WTC11 (cell line): ENCODE data around the gene LTBP1. TPM values are rescaled to one million over a fixed set of nuclear protein-coding genes. Genes with fewer than 3 reads are reported as not detected.

Source experiments
- ATAC-seq: fragments of 200-7000 bp; cut with Tn5 transposase; 2 replicates; pipeline ENCODE4 v1.10.0; 2021; ENCODE audit warnings: mild to moderate bottlenecking, moderate library complexity
- CTCF ChIA-PET: fragments of 300-600 bp; sonication (Branson Sonifier 250); formaldehyde crosslinking; loops from one replicate; lab custom pipeline; 2021; ENCODE audit warnings: antibody characterized with exemption; lab: Charles Lee
- POLR2A ChIA-PET: fragments of 350-600 bp; sonication (Branson Sonifier 250); formaldehyde crosslinking; loops from one replicate; lab custom pipeline; 2021; ENCODE audit warnings: antibody characterized with exemption; lab: Charles Lee
- DNase-seq: peaks from one replicate; pipeline ENCODE4 v3.0.0; 2021; ENCODE audit warnings: low spot score
- H3K27ac Mint-ChIP-seq: 2 replicates; pipeline ENCODE4 v1.8.0; 2021; ENCODE audit warnings: mixed read lengths
- H3K27me3 Mint-ChIP-seq: 2 replicates; pipeline ENCODE4 v1.8.0; 2021; ENCODE audit warnings: low read depth, mild to moderate bottlenecking, moderate library complexity, mixed read lengths
- H3K36me3 Mint-ChIP-seq: 2 replicates; pipeline ENCODE4 v1.8.0; 2021; ENCODE audit warnings: mixed read lengths
- H3K4me1 Mint-ChIP-seq: 2 replicates; pipeline ENCODE4 v1.8.0; 2022; ENCODE audit warnings: mixed read lengths
- H3K4me3 Mint-ChIP-seq: 2 replicates; pipeline ENCODE4 v1.8.0; 2021; ENCODE audit warnings: mild to moderate bottlenecking, moderate library complexity, mixed read lengths
- H3K9me3 Mint-ChIP-seq: 2 replicates; pipeline ENCODE4 v1.8.0; 2021; ENCODE audit warnings: mixed read lengths
- CBFB ChIP-seq: sonication (generic); formaldehyde crosslinking; IDR thresholded peaks from 2 replicates; pipeline ENCODE4 v1.8.1; 2022; ENCODE audit warnings: mild to moderate bottlenecking, low read depth, missing genetic modification reagents
- CDX4 ChIP-seq: fragments of 250-450 bp; sonication (Bioruptor Pico); IDR thresholded peaks from 2 replicates; pipeline ENCODE4 v1.9.0; 2021; ENCODE audit warnings: moderate library complexity, mild to moderate bottlenecking, inconsistent platforms, borderline replicate concordance
- CTCF ChIP-seq: fragments of 200-600 bp; IDR thresholded peaks from 2 replicates; pipeline ENCODE4 v1.8.0; 2022; ENCODE audit warnings: antibody characterized with exemption
- E2F4 ChIP-seq: sonication (generic); formaldehyde crosslinking; IDR thresholded peaks from 2 replicates; pipeline ENCODE4 v1.8.1; 2022; ENCODE audit warnings: low read depth, mild to moderate bottlenecking, moderate library complexity, missing genetic modification reagents, borderline replicate concordance
- E2F5 ChIP-seq: sonication (generic); formaldehyde crosslinking; IDR thresholded peaks from 2 replicates; pipeline ENCODE4 v1.8.1; 2022; ENCODE audit warnings: mild to moderate bottlenecking, moderate library complexity, missing genetic modification reagents
- ETV6 ChIP-seq: sonication (generic); formaldehyde crosslinking; IDR thresholded peaks from 2 replicates; pipeline ENCODE4 v1.8.1; 2022; ENCODE audit warnings: mild to moderate bottlenecking, missing genetic modification reagents
- GTF2I ChIP-seq: fragments of 250-450 bp; sonication (Bioruptor Pico); conservative IDR thresholded peaks from 2 replicates; pipeline ENCODE4 v1.4.0; 2021; ENCODE audit warnings: mild to moderate bottlenecking
- HMGA2 ChIP-seq: fragments of 250-450 bp; sonication (Bioruptor Pico); IDR thresholded peaks from 2 replicates; pipeline ENCODE4 v1.4.0; 2021; ENCODE audit warnings: mild to moderate bottlenecking, moderate library complexity
- IRF1 ChIP-seq: sonication (generic); formaldehyde crosslinking; IDR thresholded peaks from 2 replicates; pipeline ENCODE4 v1.8.0; 2023; ENCODE audit warnings: missing genetic modification reagents
- MXD4 ChIP-seq: fragments of 250-450 bp; sonication (Bioruptor Pico); IDR thresholded peaks from 2 replicates; pipeline ENCODE4 v1.8.0; 2021; ENCODE audit warnings: mild to moderate bottlenecking, moderate library complexity, borderline replicate concordance
- NFATC4 ChIP-seq: fragments of 250-450 bp; sonication (Bioruptor Pico); IDR thresholded peaks from 2 replicates; pipeline ENCODE4 v1.9.0; 2021; ENCODE audit warnings: mild to moderate bottlenecking
- NFE2L1 ChIP-seq: sonication (generic); formaldehyde crosslinking; IDR thresholded peaks from 2 replicates; pipeline ENCODE4 v1.8.1; 2023; ENCODE audit warnings: missing genetic modification reagents
- PRRX2 ChIP-seq: fragments of 250-450 bp; sonication (Bioruptor Pico); IDR thresholded peaks from 2 replicates; pipeline ENCODE4 v1.8.0; 2021; ENCODE audit warnings: mild to moderate bottlenecking
- SMAD4 ChIP-seq: sonication (generic); formaldehyde crosslinking; IDR thresholded peaks from 2 replicates; pipeline ENCODE4 v1.8.0; 2022; ENCODE audit warnings: mild to moderate bottlenecking, missing genetic modification reagents
- TCF7 ChIP-seq: sonication (generic); formaldehyde crosslinking; IDR thresholded peaks from 2 replicates; pipeline ENCODE4 v1.8.0; 2022; ENCODE audit warnings: mild to moderate bottlenecking, low read depth, missing genetic modification reagents, moderate library complexity
- TEAD1 ChIP-seq: sonication (generic); formaldehyde crosslinking; IDR thresholded peaks from 2 replicates; pipeline ENCODE4 v1.8.0; 2022; ENCODE audit warnings: mild to moderate bottlenecking, missing genetic modification reagents
- ZNF121 ChIP-seq: sonication (generic); formaldehyde crosslinking; IDR thresholded peaks from 2 replicates; pipeline ENCODE4 v1.8.0; 2023; ENCODE audit warnings: missing genetic modification reagents
- ZNF219 ChIP-seq: sonication (generic); formaldehyde crosslinking; IDR thresholded peaks from 2 replicates; pipeline ENCODE4 v1.8.0; 2023; ENCODE audit warnings: missing genetic modification reagents, mild to moderate bottlenecking, borderline replicate concordance
- ZNF263 ChIP-seq: sonication (generic); formaldehyde crosslinking; IDR thresholded peaks from 2 replicates; pipeline ENCODE4 v1.8.1; 2022; ENCODE audit warnings: low read depth, mild to moderate bottlenecking, moderate library complexity, missing genetic modification reagents
- ZNF281 ChIP-seq: sonication (generic); formaldehyde crosslinking; IDR thresholded peaks from 2 replicates; pipeline ENCODE4 v1.8.0; 2023; ENCODE audit warnings: mild to moderate bottlenecking, missing genetic modification reagents
- ZNF317 ChIP-seq: sonication (generic); formaldehyde crosslinking; IDR thresholded peaks from 2 replicates; pipeline ENCODE4 v1.8.1; 2023; ENCODE audit warnings: low read depth, mild to moderate bottlenecking, moderate library complexity, missing genetic modification reagents, borderline replicate concordance
- ZNF423 ChIP-seq: fragments of 250-450 bp; sonication (Bioruptor Pico); IDR thresholded peaks from 2 replicates; pipeline ENCODE4 v2.1.2; 2022; ENCODE audit warnings: mild to moderate bottlenecking, moderate library complexity
- ZSCAN18 ChIP-seq: fragments of 250-450 bp; sonication (Bioruptor Pico); IDR thresholded peaks from 2 replicates; pipeline ENCODE4 v2.1.2; 2022; ENCODE audit warnings: mild to moderate bottlenecking, moderate library complexity
- total RNA-seq: library from RNA; stranded (reverse); gene quantifications from 3 replicates; pipeline ENCODE4 v1.2.3, GENCODE V29; 2021

LTBP1 gene
- total RNA-seq, 1 experiment from 2014 or later = 33.6 TPM

GRCh38 chr2:32948266-32948665 is 1.5 kb downstream of the LTBP1 start:
- Mint-ChIP-seq H3K4me3 (peak overlapping the region; percentile 72), H3K9me3 (no peaks in the 10 kb centered on the region), H3K4me1 (peaks cover 23% of the 10 kb centered on the region), H3K27me3 (peaks cover 3% of the 10 kb centered on the region), H3K27ac (no peak overlapping the region; the same call in 1 of the 2 replicates)
- DNase-seq (no peak), ATAC-seq (no peak)
- POLR2A ChIA-PET = interaction anchor here (0.8 to 1.1 kb wide), 2 partner anchors 8 to 110 kb away, joined by 4 read pairs; no protein-coding TSS in a partner anchor
- TF ChIP-seq PRRX2 = no peak
- no peak for TF ChIP-seq ZSCAN18 (CRISPR knock-in tag)
- no peak for TF ChIP-seq IRF1 (CRISPR knock-in tag)
- TF ChIP-seq, all 79 proteins: peak for 0
- CTCF ChIA-PET = interaction anchor here (1.2 to 2.0 kb wide), 2 partner anchors 431 to 493 kb away, joined by 3 to 6 read pairs; no protein-coding TSS in a partner anchor
- H3K36me3 Mint-ChIP-seq = no peaks in the 10 kb centered on the region

GRCh38 chr2:32949260-32949659 is 2.5 kb downstream of the LTBP1 start:
- H3K9me3 Mint-ChIP-seq = no peaks in the 10 kb centered on the region
- ChIA-PET POLR2A (no interaction called here), CTCF (no interaction called here)
- no peak for ATAC-seq
- TF ChIP-seq ZNF317 (CRISPR knock-in tag) = no peak
- TF ChIP-seq MXD4 (CRISPR knock-in tag) = no peak
- no peak for TF ChIP-seq ZNF219 (CRISPR knock-in tag)
- TF ChIP-seq CTCF = no peak
- no peak for TF ChIP-seq TEAD1
- H3K36me3 Mint-ChIP-seq = no peaks in the 10 kb centered on the region
- H3K27ac Mint-ChIP-seq = no peak overlapping the region
- no peak for DNase-seq
- H3K4me1 Mint-ChIP-seq = peaks cover 22% of the 10 kb centered on the region
- peaks cover 3% of the 10 kb centered on the region for H3K27me3 Mint-ChIP-seq
- H3K4me3 Mint-ChIP-seq = no peak overlapping the region

GRCh38 chr2:32951672-32952071 is 4.9 kb downstream of the LTBP1 start:
- no peaks in the 10 kb centered on the region for H3K9me3 Mint-ChIP-seq
- no peak for DNase-seq
- peaks cover 3% of the 10 kb centered on the region for H3K27me3 Mint-ChIP-seq
- H3K36me3 Mint-ChIP-seq = no peaks in the 10 kb centered on the region; the same call in 1 of the 2 replicates
- H3K4me1 Mint-ChIP-seq = peaks cover 12% of the 10 kb centered on the region
- no peak for TF ChIP-seq TCF7 (CRISPR knock-in tag)
- no peak for TF ChIP-seq ZNF423 (CRISPR knock-in tag)
- no peak for TF ChIP-seq E2F4 (CRISPR knock-in tag)
- TF ChIP-seq ZNF263 = no peak
- no peak for TF ChIP-seq SMAD4 (CRISPR knock-in tag)
- TF ChIP-seq ZNF121 (CRISPR knock-in tag) = no peak
- TF ChIP-seq HMGA2 = no peak
- no peak for TF ChIP-seq E2F5
- no peak for TF ChIP-seq CDX4 (CRISPR knock-in tag)
- no peak for TF ChIP-seq ZNF281 (CRISPR knock-in tag)
- no peak for TF ChIP-seq PRRX2
- TF ChIP-seq CBFB = no peak
- no peak for TF ChIP-seq TEAD1
- TF ChIP-seq NFATC4 (CRISPR knock-in tag) = no peak
- TF ChIP-seq ETV6 (CRISPR knock-in tag) = no peak
- TF ChIP-seq GTF2I (CRISPR knock-in tag) = no peak
- no peak for TF ChIP-seq NFE2L1 (CRISPR knock-in tag)
- CTCF ChIA-PET = no interaction called here
- ATAC-seq = no peak
- H3K27ac Mint-ChIP-seq = no peak overlapping the region
- H3K4me3 Mint-ChIP-seq = no peak overlapping the region
- POLR2A ChIA-PET = no interaction called here
